ENCODE measurements around the gene HEXD. TPM values are rescaled to one million over a fixed set of nuclear protein-coding genes. Genes with fewer than 3 reads are reported as not detected.

Gene HEXD
- total and polyA plus RNA-seq, 2 of the 8 experiments (the other 6 are each of a cell fraction or from before 2014, with no cell fraction given) = 20.6 to 21.8 TPM

DNA sequence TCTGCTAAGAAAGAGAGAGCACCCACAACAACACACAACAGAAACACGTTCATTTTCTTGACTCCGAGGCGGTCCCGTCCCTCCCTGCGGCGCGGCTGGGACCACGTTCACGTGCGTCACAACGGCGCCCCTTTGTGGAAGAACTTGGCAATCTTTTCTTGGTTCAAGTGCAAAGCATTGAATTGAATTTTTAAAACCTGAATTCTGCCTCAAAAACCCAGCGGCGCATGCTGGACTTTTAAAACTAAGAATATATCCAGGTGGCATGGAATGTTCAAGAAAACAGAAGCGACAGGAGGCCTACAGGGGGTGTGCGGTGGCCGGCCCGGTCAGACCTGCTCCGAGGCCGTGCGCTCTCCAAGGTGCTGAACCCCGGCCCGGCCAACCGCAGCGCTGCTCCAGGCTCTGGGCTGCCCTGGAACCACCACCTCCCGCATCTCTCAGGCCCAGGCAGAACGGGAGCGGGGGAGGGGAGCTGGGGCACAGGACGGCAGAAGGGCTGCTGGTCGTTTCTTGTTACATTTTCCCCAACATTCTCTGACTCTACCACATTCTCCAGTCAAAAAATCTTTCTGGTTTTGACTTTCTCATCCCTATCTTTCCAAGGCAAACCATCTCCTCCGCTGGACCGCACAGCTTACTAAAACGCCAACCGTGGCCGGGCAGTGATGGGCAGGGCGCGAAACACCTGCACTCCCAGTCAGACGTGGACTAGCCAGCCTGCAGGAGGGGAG is 3.4 kb upstream of the HEXD start (continued):
- no peak for TF ChIP-seq FOSL1 (IDR thresholded peaks at IDR 0.05; ENCODE audit: insufficient read depth, low read depth, low read length)
- TF ChIP-seq SP4 (IDR thresholded peaks at IDR 0.05; ENCODE audit: low read length) = no peak
- peak; percentile 35 for TF ChIP-seq TAF7 (optimal IDR thresholded peaks at IDR 0.05; ENCODE audit: borderline replicate concordance, low read depth, low read length)
- TF ChIP-seq NRF1 (IDR thresholded peaks at IDR 0.05; ENCODE audit: low read depth, low read length) = no peak
- no peak for TF ChIP-seq RNF2 (IDR thresholded peaks at IDR 0.05; ENCODE audit: borderline replicate concordance, low read depth, low read length, missing control alignments, poor library complexity, severe bottlenecking)
- TF ChIP-seq JUND (IDR thresholded peaks at IDR 0.05; ENCODE audit: low read length) = no peak
- no peak for TF ChIP-seq SIRT6 (IDR thresholded peaks at IDR 0.05; ENCODE audit: low read length)
- TF ChIP-seq TCF12 (IDR thresholded peaks at IDR 0.05; ENCODE audit: low read depth, low read length) = no peak
- peak; percentile 94 to 96; a peak in 3 of 4 replicates for TF ChIP-seq SIN3A (conservative IDR thresholded peaks at IDR 0.05 in 1 of 2, IDR thresholded peaks at IDR 0.05 in 1 of 2; ENCODE audit: low read depth in 1 of 2, low read length in 2 of 2)
- peak; percentile 70; the same call in 1 of the 2 replicates for TF ChIP-seq GABPA (IDR thresholded peaks at IDR 0.05; ENCODE audit: borderline replicate concordance, insufficient read depth, low read length)
- TF ChIP-seq CREB1 (IDR thresholded peaks at IDR 0.05) = 0 out of 2 replicates have a peak, but pooled peaks have one; percentile 14
- no peak for TF ChIP-seq RFX5 (IDR thresholded peaks at IDR 0.05; ENCODE audit: borderline replicate concordance, low read depth, low read length)
- peak; percentile 25 for TF ChIP-seq ASH2L (IDR thresholded peaks at IDR 0.05; ENCODE audit: low read length)
- TF ChIP-seq, protein P1, sequence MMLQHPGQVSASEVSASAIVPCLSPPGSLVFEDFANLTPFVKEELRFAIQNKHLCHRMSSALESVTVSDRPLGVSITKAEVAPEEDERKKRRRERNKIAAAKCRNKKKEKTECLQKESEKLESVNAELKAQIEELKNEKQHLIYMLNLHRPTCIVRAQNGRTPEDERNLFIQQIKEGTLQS (IDR thresholded peaks at IDR 0.05; ENCODE audit: insufficient read depth, low read depth, low read length) = no peak
- no peak for TF ChIP-seq KDM1A (IDR thresholded peaks at IDR 0.05; ENCODE audit: borderline replicate concordance, low read length)
- TF ChIP-seq YY1 (IDR thresholded peaks at IDR 0.05; ENCODE audit: low read depth, low read length) = no peak
- no peak for TF ChIP-seq TAF1 (IDR thresholded peaks at IDR 0.05; ENCODE audit: low read depth, low read length)
- TF ChIP-seq, protein P2, sequence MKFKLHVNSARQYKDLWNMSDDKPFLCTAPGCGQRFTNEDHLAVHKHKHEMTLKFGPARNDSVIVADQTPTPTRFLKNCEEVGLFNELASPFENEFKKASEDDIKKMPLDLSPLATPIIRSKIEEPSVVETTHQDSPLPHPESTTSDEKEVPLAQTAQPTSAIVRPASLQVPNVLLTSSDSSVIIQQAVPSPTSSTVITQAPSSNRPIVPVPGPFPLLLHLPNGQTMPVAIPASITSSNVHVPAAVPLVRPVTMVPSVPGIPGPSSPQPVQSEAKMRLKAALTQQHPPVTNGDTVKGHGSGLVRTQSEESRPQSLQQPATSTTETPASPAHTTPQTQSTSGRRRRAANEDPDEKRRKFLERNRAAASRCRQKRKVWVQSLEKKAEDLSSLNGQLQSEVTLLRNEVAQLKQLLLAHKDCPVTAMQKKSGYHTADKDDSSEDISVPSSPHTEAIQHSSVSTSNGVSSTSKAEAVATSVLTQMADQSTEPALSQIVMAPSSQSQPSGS (IDR thresholded peaks at IDR 0.05; ENCODE audit: low read length) = no peak
- TF ChIP-seq SRF (IDR thresholded peaks at IDR 0.05; ENCODE audit: low read depth, low read length) = 0 out of 2 replicates have a peak, but pooled peaks have one; percentile 23
- no peak for TF ChIP-seq GTF2F1 (IDR thresholded peaks at IDR 0.05; ENCODE audit: borderline replicate concordance, low read depth, low read length)
- TF ChIP-seq RXRA (IDR thresholded peaks at IDR 0.05; ENCODE audit: insufficient read depth, low read depth, low read length) = no peak
- no peak for TF ChIP-seq BACH1 (IDR thresholded peaks at IDR 0.05; ENCODE audit: low read length)
